WTC11 (cell line): ENCODE data around the gene S100A5. TPM values are rescaled to one million over a fixed set of nuclear protein-coding genes. Genes with fewer than 3 reads are reported as not detected.

Experiments
- ATAC-seq: fragments of 200-7000 bp; cut with Tn5 transposase; 2 replicates; pipeline ENCODE4 v1.10.0; 2021; ENCODE audit warnings: mild to moderate bottlenecking, moderate library complexity
- CTCF ChIA-PET: fragments of 300-600 bp; sonication (Branson Sonifier 250); formaldehyde crosslinking; loops from one replicate; lab custom pipeline; 2021; ENCODE audit warnings: antibody characterized with exemption; lab: Charles Lee
- POLR2A ChIA-PET: fragments of 350-600 bp; sonication (Branson Sonifier 250); formaldehyde crosslinking; loops from one replicate; lab custom pipeline; 2021; ENCODE audit warnings: antibody characterized with exemption; lab: Charles Lee
- DNase-seq: peaks from one replicate; pipeline ENCODE4 v3.0.0; 2021; ENCODE audit warnings: low spot score
- H3K27ac Mint-ChIP-seq: 2 replicates; pipeline ENCODE4 v1.8.0; 2021; ENCODE audit warnings: mixed read lengths
- H3K27me3 Mint-ChIP-seq: 2 replicates; pipeline ENCODE4 v1.8.0; 2021; ENCODE audit warnings: low read depth, mild to moderate bottlenecking, moderate library complexity, mixed read lengths
- H3K36me3 Mint-ChIP-seq: 2 replicates; pipeline ENCODE4 v1.8.0; 2021; ENCODE audit warnings: mixed read lengths
- H3K4me1 Mint-ChIP-seq: 2 replicates; pipeline ENCODE4 v1.8.0; 2022; ENCODE audit warnings: mixed read lengths
- H3K4me3 Mint-ChIP-seq: 2 replicates; pipeline ENCODE4 v1.8.0; 2021; ENCODE audit warnings: mild to moderate bottlenecking, moderate library complexity, mixed read lengths
- H3K9me3 Mint-ChIP-seq: 2 replicates; pipeline ENCODE4 v1.8.0; 2021; ENCODE audit warnings: mixed read lengths
- CREM ChIP-seq: sonication (generic); formaldehyde crosslinking; IDR thresholded peaks from 2 replicates; pipeline ENCODE4 v1.8.1; 2022; ENCODE audit warnings: mild to moderate bottlenecking, missing genetic modification reagents, moderate library complexity
- HMGA2 ChIP-seq: fragments of 250-450 bp; sonication (Bioruptor Pico); IDR thresholded peaks from 2 replicates; pipeline ENCODE4 v1.4.0; 2021; ENCODE audit warnings: mild to moderate bottlenecking, moderate library complexity
- JUN ChIP-seq: sonication (generic); formaldehyde crosslinking; IDR thresholded peaks from 2 replicates; pipeline ENCODE4 v1.8.0; 2023; ENCODE audit warnings: mild to moderate bottlenecking, missing genetic modification reagents
- MYBL2 ChIP-seq: sonication (generic); formaldehyde crosslinking; IDR thresholded peaks from 2 replicates; pipeline ENCODE4 v1.8.1; 2023; ENCODE audit warnings: mild to moderate bottlenecking, moderate library complexity, missing genetic modification reagents
- NFE2L1 ChIP-seq: sonication (generic); formaldehyde crosslinking; IDR thresholded peaks from 2 replicates; pipeline ENCODE4 v1.8.1; 2023; ENCODE audit warnings: missing genetic modification reagents
- SP1 ChIP-seq: sonication (generic); formaldehyde crosslinking; conservative IDR thresholded peaks from 2 replicates; pipeline ENCODE4 v1.8.1; 2022; ENCODE audit warnings: missing genetic modification reagents
- ZNF121 ChIP-seq: sonication (generic); formaldehyde crosslinking; IDR thresholded peaks from 2 replicates; pipeline ENCODE4 v1.8.0; 2023; ENCODE audit warnings: missing genetic modification reagents
- total RNA-seq: library from RNA; stranded (reverse); gene quantifications from 3 replicates; pipeline ENCODE4 v1.2.3, GENCODE V29; 2021
- TF ChIP-seq, protein P1 (sequence below): sonication (generic); formaldehyde crosslinking; IDR thresholded peaks from 2 replicates; pipeline ENCODE4 v1.8.0; 2023; ENCODE audit warnings: mild to moderate bottlenecking, missing genetic modification reagents
- TF ChIP-seq, protein P2 (sequence below): sonication (generic); formaldehyde crosslinking; IDR thresholded peaks from 2 replicates; pipeline ENCODE4 v1.8.0; 2022; ENCODE audit warnings: mild to moderate bottlenecking, missing genetic modification reagents
- TF ChIP-seq, protein P3 (sequence below): sonication (generic); formaldehyde crosslinking; IDR thresholded peaks from 2 replicates; pipeline ENCODE4 v1.8.0; 2023; ENCODE audit warnings: missing genetic modification reagents, mild to moderate bottlenecking, borderline replicate concordance

Gene S100A5
- total RNA-seq, 1 experiment from 2014 or later: not detected

DNA sequence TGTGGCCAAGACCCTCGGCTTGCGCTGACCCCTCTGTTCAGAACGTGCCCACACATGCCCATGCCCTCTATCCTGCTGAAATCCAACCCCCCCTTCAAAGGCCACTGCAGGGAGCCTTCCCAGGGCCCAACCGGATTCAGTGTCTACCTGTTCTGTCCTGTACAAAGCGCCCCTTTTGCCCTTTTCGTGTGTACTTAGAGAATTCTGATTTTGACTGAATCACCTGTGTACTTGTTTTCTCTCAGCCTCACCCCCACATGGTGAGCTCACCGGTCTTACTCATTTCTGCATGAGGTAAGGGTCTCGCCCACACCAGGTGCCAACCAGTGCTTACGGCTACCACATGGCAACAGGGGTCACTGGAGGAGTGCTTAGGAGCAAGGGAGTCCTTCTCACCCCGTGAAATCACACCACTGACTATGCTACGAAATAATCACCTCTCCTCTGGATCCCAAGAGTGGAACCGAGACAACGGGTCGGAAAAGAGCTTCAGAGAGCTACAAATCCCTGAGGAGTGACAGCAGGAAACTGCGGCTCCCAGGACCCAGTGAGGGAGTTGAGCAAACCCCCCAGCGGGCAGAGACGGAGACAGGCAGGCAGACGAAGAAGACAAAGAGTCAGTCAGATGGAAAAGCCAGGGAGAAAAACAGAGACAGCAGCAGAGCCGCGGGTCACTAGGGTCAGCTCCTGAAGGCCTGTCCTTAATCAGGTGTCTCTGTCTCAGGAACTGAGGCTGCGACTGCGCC is 27.1 kb upstream of the S100A5 start:
- DNase-seq (no peak), ATAC-seq (no peak; the same call in 1 of the 2 replicates)
- CTCF ChIA-PET: interaction anchor here (0.7 to 6.1 kb wide), 41 partner anchors 8 to 224 kb away, joined by 3 to 188 read pairs (median 5); partner anchors contain the start of genes CHTOP, NPR1, S100A13 and S100A14
- Mint-ChIP-seq H3K27ac (peak overlapping the region; percentile 61), H3K27me3 (no peaks in the 10 kb centered on the region; the same call in 1 of the 2 replicates), H3K4me3 (peak overlapping the region; percentile 6), H3K36me3 (no peaks in the 10 kb centered on the region), H3K9me3 (no peaks in the 10 kb centered on the region), H3K4me1 (peaks cover 33% of the 10 kb centered on the region)
- TF ChIP-seq HMGA2 (CRISPR knock-in tag): no peak
- TF ChIP-seq ZNF121: peak; percentile 45; the same call in 1 of the 2 replicates
- POLR2A ChIA-PET: interaction anchor here (0.7 to 1.8 kb wide), 5 partner anchors 13 to 72 kb away, joined by 3 to 10 read pairs (median 5); partner anchors contain the start of genes CHTOP and S100A13

DNA sequence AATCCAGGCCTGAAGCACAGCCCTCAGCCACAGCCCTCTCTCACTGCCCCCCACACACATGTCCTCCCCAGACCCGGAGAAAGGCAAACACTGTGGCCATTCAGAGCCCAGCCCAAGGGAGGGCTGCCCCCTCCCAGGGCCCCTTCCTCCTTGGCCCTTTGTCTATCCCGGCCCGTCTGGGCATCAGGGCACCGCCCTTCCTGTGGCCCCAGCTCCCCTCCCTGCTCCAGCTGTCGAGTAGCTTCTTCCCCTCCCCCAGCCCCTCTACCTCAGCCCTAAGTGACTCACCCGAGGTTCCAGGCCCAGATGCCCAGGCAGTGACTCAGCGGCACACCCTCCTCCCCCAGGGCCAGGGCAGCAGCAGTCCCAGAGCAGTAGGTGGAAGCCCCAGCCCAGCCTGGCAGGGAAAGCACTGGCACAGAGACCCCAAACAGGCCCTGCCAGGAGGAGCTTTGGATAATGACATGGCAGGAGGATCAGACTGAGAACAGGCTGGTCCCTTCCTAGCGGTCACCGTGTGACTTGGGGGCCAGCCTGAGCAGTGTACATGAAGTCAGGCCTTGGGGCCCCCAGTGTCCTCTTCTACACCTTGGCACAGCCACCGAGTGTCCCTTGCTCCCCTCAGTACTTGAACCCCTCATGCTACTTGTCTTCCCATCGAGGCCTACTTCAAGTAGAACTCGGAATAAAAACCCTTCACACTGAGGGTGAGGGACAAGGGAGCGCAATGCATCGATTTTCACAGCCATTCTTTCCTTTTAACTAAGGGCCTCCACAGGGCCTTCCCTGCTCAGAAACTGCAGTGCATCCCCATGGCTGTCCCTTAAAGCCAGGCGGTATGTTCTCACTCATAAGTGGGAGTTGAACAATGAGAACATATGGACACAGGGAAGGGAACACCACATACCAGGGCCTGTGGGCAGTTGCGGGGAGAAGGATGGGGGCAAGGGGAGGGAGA is 26.0 kb upstream of the S100A5 start:
- ATAC-seq (peak; percentile 72), DNase-seq (peak; percentile 65)
- TF ChIP-seq MYBL2 (CRISPR knock-in tag): no peak
- TF ChIP-seq, protein P1, sequence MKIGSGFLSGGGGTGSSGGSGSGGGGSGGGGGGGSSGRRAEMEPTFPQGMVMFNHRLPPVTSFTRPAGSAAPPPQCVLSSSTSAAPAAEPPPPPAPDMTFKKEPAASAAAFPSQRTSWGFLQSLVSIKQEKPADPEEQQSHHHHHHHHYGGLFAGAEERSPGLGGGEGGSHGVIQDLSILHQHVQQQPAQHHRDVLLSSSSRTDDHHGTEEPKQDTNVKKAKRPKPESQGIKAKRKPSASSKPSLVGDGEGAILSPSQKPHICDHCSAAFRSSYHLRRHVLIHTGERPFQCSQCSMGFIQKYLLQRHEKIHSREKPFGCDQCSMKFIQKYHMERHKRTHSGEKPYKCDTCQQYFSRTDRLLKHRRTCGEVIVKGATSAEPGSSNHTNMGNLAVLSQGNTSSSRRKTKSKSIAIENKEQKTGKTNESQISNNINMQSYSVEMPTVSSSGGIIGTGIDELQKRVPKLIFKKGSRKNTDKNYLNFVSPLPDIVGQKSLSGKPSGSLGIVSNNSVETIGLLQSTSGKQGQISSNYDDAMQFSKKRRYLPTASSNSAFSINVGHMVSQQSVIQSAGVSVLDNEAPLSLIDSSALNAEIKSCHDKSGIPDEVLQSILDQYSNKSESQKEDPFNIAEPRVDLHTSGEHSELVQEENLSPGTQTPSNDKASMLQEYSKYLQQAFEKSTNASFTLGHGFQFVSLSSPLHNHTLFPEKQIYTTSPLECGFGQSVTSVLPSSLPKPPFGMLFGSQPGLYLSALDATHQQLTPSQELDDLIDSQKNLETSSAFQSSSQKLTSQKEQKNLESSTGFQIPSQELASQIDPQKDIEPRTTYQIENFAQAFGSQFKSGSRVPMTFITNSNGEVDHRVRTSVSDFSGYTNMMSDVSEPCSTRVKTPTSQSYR (CRISPR knock-in tag): peak; percentile 91
- peak; percentile 91; the same call in 1 of the 2 replicates for TF ChIP-seq NFE2L1 (CRISPR knock-in tag)
- TF ChIP-seq, protein P2, sequence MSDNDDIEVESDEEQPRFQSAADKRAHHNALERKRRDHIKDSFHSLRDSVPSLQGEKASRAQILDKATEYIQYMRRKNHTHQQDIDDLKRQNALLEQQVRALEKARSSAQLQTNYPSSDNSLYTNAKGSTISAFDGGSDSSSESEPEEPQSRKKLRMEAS (CRISPR knock-in tag): 0 out of 2 replicates have a peak, but pooled peaks have one; percentile 26
- TF ChIP-seq, protein P3, sequence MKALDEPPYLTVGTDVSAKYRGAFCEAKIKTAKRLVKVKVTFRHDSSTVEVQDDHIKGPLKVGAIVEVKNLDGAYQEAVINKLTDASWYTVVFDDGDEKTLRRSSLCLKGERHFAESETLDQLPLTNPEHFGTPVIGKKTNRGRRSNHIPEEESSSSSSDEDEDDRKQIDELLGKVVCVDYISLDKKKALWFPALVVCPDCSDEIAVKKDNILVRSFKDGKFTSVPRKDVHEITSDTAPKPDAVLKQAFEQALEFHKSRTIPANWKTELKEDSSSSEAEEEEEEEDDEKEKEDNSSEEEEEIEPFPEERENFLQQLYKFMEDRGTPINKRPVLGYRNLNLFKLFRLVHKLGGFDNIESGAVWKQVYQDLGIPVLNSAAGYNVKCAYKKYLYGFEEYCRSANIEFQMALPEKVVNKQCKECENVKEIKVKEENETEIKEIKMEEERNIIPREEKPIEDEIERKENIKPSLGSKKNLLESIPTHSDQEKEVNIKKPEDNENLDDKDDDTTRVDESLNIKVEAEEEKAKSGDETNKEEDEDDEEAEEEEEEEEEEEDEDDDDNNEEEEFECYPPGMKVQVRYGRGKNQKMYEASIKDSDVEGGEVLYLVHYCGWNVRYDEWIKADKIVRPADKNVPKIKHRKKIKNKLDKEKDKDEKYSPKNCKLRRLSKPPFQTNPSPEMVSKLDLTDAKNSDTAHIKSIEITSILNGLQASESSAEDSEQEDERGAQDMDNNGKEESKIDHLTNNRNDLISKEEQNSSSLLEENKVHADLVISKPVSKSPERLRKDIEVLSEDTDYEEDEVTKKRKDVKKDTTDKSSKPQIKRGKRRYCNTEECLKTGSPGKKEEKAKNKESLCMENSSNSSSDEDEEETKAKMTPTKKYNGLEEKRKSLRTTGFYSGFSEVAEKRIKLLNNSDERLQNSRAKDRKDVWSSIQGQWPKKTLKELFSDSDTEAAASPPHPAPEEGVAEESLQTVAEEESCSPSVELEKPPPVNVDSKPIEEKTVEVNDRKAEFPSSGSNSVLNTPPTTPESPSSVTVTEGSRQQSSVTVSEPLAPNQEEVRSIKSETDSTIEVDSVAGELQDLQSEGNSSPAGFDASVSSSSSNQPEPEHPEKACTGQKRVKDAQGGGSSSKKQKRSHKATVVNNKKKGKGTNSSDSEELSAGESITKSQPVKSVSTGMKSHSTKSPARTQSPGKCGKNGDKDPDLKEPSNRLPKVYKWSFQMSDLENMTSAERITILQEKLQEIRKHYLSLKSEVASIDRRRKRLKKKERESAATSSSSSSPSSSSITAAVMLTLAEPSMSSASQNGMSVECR: 0 out of 2 replicates have a peak, but pooled peaks have one; percentile 46
- TF ChIP-seq JUN (CRISPR knock-in tag): peak; percentile 79; the same call in 1 of the 2 replicates
- TF ChIP-seq CREM (CRISPR knock-in tag): no peak; the same call in 1 of the 2 replicates
- TF ChIP-seq SP1: peak; percentile 40
- Mint-ChIP-seq H3K4me3 (no peak overlapping the region), H3K36me3 (no peaks in the 10 kb centered on the region), H3K4me1 (peaks cover 33% of the 10 kb centered on the region), H3K27me3 (no peaks in the 10 kb centered on the region), H3K27ac (peak overlapping the region; percentile 85), H3K9me3 (no peaks in the 10 kb centered on the region)
- ChIA-PET CTCF (interaction anchor here (0.7 to 2.2 kb wide), 13 partner anchors 16 to 214 kb away, joined by 3 to 33 read pairs (median 5); partner anchors contain the start of genes CHTOP, S100A13, S100A14 and S100A4), POLR2A (interaction anchor here (0.6 kb wide), 1 partner anchor 39 kb away, joined by 3 read pairs; no protein-coding TSS in a partner anchor)
